Nephron (organoid): ENCODE measurements around the gene FRMD5.

Experiments
- H3K27ac Mint-ChIP-seq, 3 experiments: 2 replicates each; pipeline ENCODE4 v1.8.0; 2020; ENCODE audit warnings: mixed read lengths in 3 of 3, mild to moderate bottlenecking in 2 of 3, moderate library complexity in 1 of 3
- H3K27me3 Mint-ChIP-seq: 2 replicates; pipeline ENCODE4 v1.8.0; 2021; ENCODE audit warnings: low read depth, mild to moderate bottlenecking, moderate library complexity, mixed read lengths
- H3K36me3 Mint-ChIP-seq: 2 replicates; pipeline ENCODE4 v1.8.0; 2020; ENCODE audit warnings: low read depth, mixed read lengths
- H3K4me1 Mint-ChIP-seq: 2 replicates; pipeline ENCODE4 v1.8.0; 2020; ENCODE audit warnings: mixed read lengths
- H3K4me3 Mint-ChIP-seq, 3 experiments: 2 replicates each; pipeline ENCODE4 v1.8.0; 2020; ENCODE audit warnings: mild to moderate bottlenecking in 3 of 3, mixed read lengths in 3 of 3, moderate library complexity in 2 of 3
- H3K9me3 Mint-ChIP-seq: 2 replicates; pipeline ENCODE4 v1.8.0; 2020; ENCODE audit warnings: mixed read lengths
- CTCF ChIP-seq, 3 experiments: fragments of 200-600 bp; sonication (generic); IDR thresholded peaks; one replicate each; pipeline ENCODE4 v1.5.0; 2021; ENCODE audit warnings: antibody characterized with exemption in 3 of 3; ENCODE audit not compliant: unreplicated experiment in 3 of 3

Gene FRMD5

DNA sequence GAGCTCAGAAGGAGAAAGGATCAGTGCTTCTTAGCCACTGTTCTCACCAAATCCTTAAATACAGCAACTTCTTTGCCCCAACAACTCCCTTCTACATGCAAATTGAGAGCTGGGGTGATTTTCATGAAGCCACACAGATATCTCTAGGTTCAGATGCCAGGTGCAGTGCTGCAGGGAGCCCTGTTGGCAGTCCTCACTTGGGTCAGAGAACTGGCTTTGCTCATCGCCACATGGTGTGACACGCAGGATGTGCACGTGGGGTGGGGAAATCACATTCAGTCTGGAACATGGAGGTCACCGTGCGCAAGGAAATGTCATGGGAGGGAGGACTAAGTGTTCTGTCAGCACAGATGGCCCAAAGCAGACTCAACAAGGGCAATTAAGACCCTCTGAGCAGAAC lies 264.5 kb downstream of the FRMD5 start:
- Mint-ChIP-seq H3K4me3 (no peak overlapping the region), H3K9me3 (no peaks in the 10 kb centered on the region), H3K4me1 (peaks cover 36% of the 10 kb centered on the region), H3K27me3 (peaks cover 6% of the 10 kb centered on the region), H3K36me3 (no peaks in the 10 kb centered on the region), H3K27ac (peak overlapping the region; percentile 45 to 51 (median 49))
- no peak for TF ChIP-seq CTCF (IDR thresholded peaks at IDR 0.05; ENCODE audit: unreplicated experiment in 3 of 3)

DNA sequence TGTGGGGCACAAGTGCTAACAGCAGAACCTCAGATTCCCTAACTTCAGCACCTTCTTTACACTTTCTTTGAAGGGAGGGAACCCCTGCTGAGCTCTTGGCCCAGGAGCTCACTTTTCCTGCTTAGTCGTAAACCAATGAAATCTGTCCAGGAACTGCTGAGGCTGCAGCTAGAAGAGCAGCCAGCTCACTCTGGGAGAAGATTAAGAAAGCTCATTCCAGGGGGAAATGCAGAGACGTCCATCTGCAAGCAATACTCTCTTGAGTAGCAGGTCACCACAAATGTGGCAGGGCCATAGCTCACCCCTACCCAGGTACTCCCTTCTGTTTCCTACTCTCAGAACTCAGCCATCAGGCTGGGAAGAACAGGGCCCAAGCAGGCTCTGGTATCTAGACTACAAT lies 265.0 kb downstream of the FRMD5 start:
- Mint-ChIP-seq H3K27me3 (peaks cover 6% of the 10 kb centered on the region), H3K4me3 (no peak overlapping the region), H3K27ac (peak overlapping the region; percentile 45 to 51 (median 49)), H3K9me3 (no peaks in the 10 kb centered on the region), H3K36me3 (no peaks in the 10 kb centered on the region), H3K4me1 (peaks cover 36% of the 10 kb centered on the region)
- no peak for TF ChIP-seq CTCF (IDR thresholded peaks at IDR 0.05; ENCODE audit: unreplicated experiment in 3 of 3)

- Mint-ChIP-seq H3K27ac (no peak overlapping the region), H3K4me3 (no peak overlapping the region), H3K36me3 (no peaks in the 10 kb centered on the region), H3K9me3 (no peaks in the 10 kb centered on the region), H3K4me1 (peaks cover 27% of the 10 kb centered on the region), H3K27me3 (no peaks in the 10 kb centered on the region)
- TF ChIP-seq CTCF (IDR thresholded peaks at IDR 0.05; ENCODE audit: unreplicated experiment in 3 of 3), result no peak
These were observed 266.9 kb downstream of the FRMD5 start for GRCh38 chr15:43928152-43928551.

GRCh38 chr15:43927203-43927602 lies 267.9 kb downstream of the FRMD5 start:
- Mint-ChIP-seq H3K27ac (no peak overlapping the region), H3K27me3 (no peaks in the 10 kb centered on the region)

GRCh38 chr15:43923553-43923952 lies 271.5 kb downstream of the FRMD5 start:
- Mint-ChIP-seq H3K4me1 (peaks cover 23% of the 10 kb centered on the region), H3K27me3 (no peaks in the 10 kb centered on the region), H3K27ac (no peak overlapping the region), H3K4me3 (no peak overlapping the region), H3K36me3 (no peaks in the 10 kb centered on the region), H3K9me3 (no peaks in the 10 kb centered on the region)
- no peak for TF ChIP-seq CTCF (IDR thresholded peaks at IDR 0.05; ENCODE audit: unreplicated experiment in 3 of 3)

More at GRCh38 chr15:43927203-43927602, 267.9 kb downstream of the FRMD5 start:
- H3K4me3 Mint-ChIP-seq, result no peak overlapping the region
- no peaks in the 10 kb centered on the region for H3K9me3 Mint-ChIP-seq
- peaks cover 21% of the 10 kb centered on the region for H3K4me1 Mint-ChIP-seq
- TF ChIP-seq CTCF (IDR thresholded peaks at IDR 0.05; ENCODE audit: unreplicated experiment in 3 of 3), result no peak
- H3K36me3 Mint-ChIP-seq, result no peaks in the 10 kb centered on the region

GRCh38 chr15:43922021-43922420 lies 273.1 kb downstream of the FRMD5 start:
- H3K36me3 Mint-ChIP-seq, result no peaks in the 10 kb centered on the region
- peaks cover 23% of the 10 kb centered on the region for H3K4me1 Mint-ChIP-seq
- H3K27ac Mint-ChIP-seq, result no peak overlapping the region
- no peaks in the 10 kb centered on the region for H3K9me3 Mint-ChIP-seq
- no peaks in the 10 kb centered on the region for H3K27me3 Mint-ChIP-seq
- no peak for TF ChIP-seq CTCF (IDR thresholded peaks at IDR 0.05; ENCODE audit: unreplicated experiment in 3 of 3)
- H3K4me3 Mint-ChIP-seq, result no peak overlapping the region
